OCI-LY7 (cell line): ENCODE results near the gene NAV2. TPM values are rescaled to one million over a fixed set of nuclear protein-coding genes. Genes with fewer than 3 reads are reported as not detected.

Experiments used
- BruUV-seq: library from RNA; stranded (reverse); fragments of 400-500 nt; replicated peaks from 2 replicates; lab custom pipeline; 2021; lab: Mats Ljungman, UMichigan
- CTCF ChIA-PET: fragments of 300-600 bp; sonication (Branson Sonifier 250); formaldehyde crosslinking; loops from one replicate; lab custom pipeline; 2022; ENCODE audit warnings: antibody characterized with exemption; ENCODE audit not compliant: unreplicated experiment; lab: Charles Lee
- POLR2A ChIA-PET: fragments of 300-600 bp; sonication (Branson Sonifier 250); formaldehyde crosslinking; loops from one replicate; lab custom pipeline; 2022; ENCODE audit warnings: antibody characterized with exemption; lab: Charles Lee
- DNase-seq: peaks from one replicate; pipeline ENCODE4 v3.0.0-alpha.2; 2015; ENCODE audit warnings: low spot score
- H2AFZ ChIP-seq: fragments of 200-600 bp; sonication (generic), shearing (Covaris generic); 2 replicates; pipeline ENCODE4 v1.6.1; 2014; ENCODE audit warnings: mild to moderate bottlenecking, antibody characterized with exemption, low read length, moderate library complexity
- H3K27ac ChIP-seq: fragments of 200-600 bp; sonication (generic); 2 replicates; pipeline ENCODE4 v1.5.1; 2014; ENCODE audit warnings: mixed run types, low read depth, mild to moderate bottlenecking, moderate library complexity, low read length, inconsistent platforms; ENCODE audit not compliant: poor library complexity, severe bottlenecking
- H3K36me3 ChIP-seq: fragments of 200-600 bp; sonication (generic); 2 replicates; pipeline ENCODE4 v1.6.1; 2014; ENCODE audit warnings: mild to moderate bottlenecking, antibody characterized with exemption, low read length, moderate library complexity, mixed read lengths; ENCODE audit not compliant: insufficient read depth
- H3K4me1 ChIP-seq: fragments of 200-600 bp; sonication (generic); 2 replicates; pipeline ENCODE4 v1.5.1; 2014; ENCODE audit warnings: mild to moderate bottlenecking, low read length; ENCODE audit not compliant: insufficient read depth, poor library complexity, severe bottlenecking
- H3K4me2 ChIP-seq: fragments of 200-600 bp; sonication (generic); 2 replicates; pipeline ENCODE4 v1.6.1; 2014; ENCODE audit warnings: mild to moderate bottlenecking, low read length
- H3K4me3 ChIP-seq: fragments of 200-600 bp; sonication (generic); 2 replicates; pipeline ENCODE4 v1.5.1; 2014; ENCODE audit warnings: mild to moderate bottlenecking, low read depth, low read length; ENCODE audit not compliant: poor library complexity, severe bottlenecking
- H3K79me2 ChIP-seq: fragments of 200-600 bp; sonication (generic); 2 replicates; pipeline ENCODE4 v1.6.1; 2016; ENCODE audit warnings: low read depth, mild to moderate bottlenecking, low read length, moderate library complexity, mixed read lengths; ENCODE audit not compliant: insufficient read depth
- H3K9me2 ChIP-seq: fragments of 200-600 bp; sonication (generic); 2 replicates; pipeline ENCODE4 v1.6.1; 2016; ENCODE audit warnings: mild to moderate bottlenecking, low read length, mixed read lengths; ENCODE audit not compliant: insufficient read depth
- H3K9me3 ChIP-seq: fragments of 200-600 bp; sonication (generic); 2 replicates; pipeline ENCODE4 v1.6.1; 2014; ENCODE audit warnings: mild to moderate bottlenecking, mixed run types, low read length, mixed read lengths
- H4K20me1 ChIP-seq: fragments of 200-600 bp; sonication (generic); 2 replicates; pipeline ENCODE4 v1.6.1; 2014; ENCODE audit warnings: mild to moderate bottlenecking, antibody characterized with exemption, low read length, moderate library complexity, mixed read lengths; ENCODE audit not compliant: insufficient read depth
- CTCF ChIP-seq: fragments of 200-600 bp; sonication (generic); conservative IDR thresholded peaks from 2 replicates; pipeline ENCODE4 v1.5.1; 2014; ENCODE audit warnings: mild to moderate bottlenecking, antibody characterized with exemption, low read length, moderate library complexity, mixed read lengths
- EZH2phosphoT487 ChIP-seq: fragments of 200-600 bp; sonication (generic); IDR thresholded peaks from 2 replicates; pipeline ENCODE4 v1.6.1; 2018; ENCODE audit warnings: low read depth, borderline replicate concordance, mild to moderate bottlenecking, mixed run types, antibody characterized with exemption, low read length, moderate library complexity, mixed read lengths
- intact Hi-C: fragments of 100-400 bp; cut with micrococcal nuclease; formaldehyde crosslinking; loops from one replicate; pipeline ENCODE4 v1.10.0; 2022; ENCODE audit not compliant: unreplicated experiment
- total RNA-seq, 2 experiments: library from RNA; depleted of rRNA in 1 of 2; stranded (reverse); fragments of >200 nt in 1 of 2; shearing (Covaris generic) in 1 of 2; gene quantifications; 2 replicates each; pipeline ENCODE4 v1.2.3, GENCODE V29; 2014 to 2022

NAV2 gene
- total RNA-seq, 2 experiments from 2014 or later = 0.06 to 0.68 TPM

DNA sequence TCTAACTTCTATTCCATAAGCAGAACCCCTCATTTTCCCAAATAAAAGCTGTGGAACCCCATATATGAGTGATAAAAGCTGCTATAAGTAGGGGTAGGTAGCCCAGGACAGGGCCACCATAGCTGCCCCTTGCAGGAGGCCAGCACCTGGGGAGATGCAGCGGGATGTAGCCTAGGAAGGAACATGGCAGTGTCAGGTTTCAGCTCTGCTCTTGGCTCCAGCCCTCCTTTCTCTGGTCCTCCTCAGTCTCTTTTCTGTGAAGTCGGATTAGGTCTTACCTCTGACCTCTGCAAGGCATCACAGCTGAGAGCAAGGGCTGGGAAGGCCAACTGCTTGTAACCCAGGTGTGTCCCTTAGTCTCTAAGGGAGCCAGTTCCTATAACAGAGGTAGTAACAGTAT, 135.6 kb downstream of the NAV2 start:
- no peak overlapping the region for H3K27ac ChIP-seq
- CTCF ChIA-PET = interaction anchor here (0.7 kb wide), 1 partner anchor 15 kb away, joined by 3 read pairs; no protein-coding TSS in a partner anchor
- POLR2A ChIA-PET = no interaction called here
- H3K79me2 ChIP-seq = no peaks in the 10 kb centered on the region
- H3K9me3 ChIP-seq = no peaks in the 10 kb centered on the region
- intact Hi-C loops = no loop called here
- H3K4me3 ChIP-seq = no peak overlapping the region
- no peaks in the 10 kb centered on the region for H4K20me1 ChIP-seq
- no peaks in the 10 kb centered on the region for H3K36me3 ChIP-seq
- no peaks in the 10 kb centered on the region for H3K9me2 ChIP-seq
- TF ChIP-seq EZH2phosphoT487 (no peak), CTCF (no peak)
- no peak for DNase-seq
- no TSS peak for BruUV-seq
- no peak overlapping the region for H2AFZ ChIP-seq
- no peak overlapping the region for H3K4me2 ChIP-seq
- H3K4me1 ChIP-seq = no peaks in the 10 kb centered on the region

- CTCF ChIA-PET = no interaction called here
Observed at GRCh38 chr11:19849107-19849789, 136.6 kb downstream of the NAV2 start.

More at GRCh38 chr11:19849107-19849789, 136.6 kb downstream of the NAV2 start:
- Histone ChIP-seq H3K4me2 (no peak overlapping the region), H3K4me3 (no peak overlapping the region), H3K27ac (no peak overlapping the region), H4K20me1 (no peaks in the 10 kb centered on the region), H3K79me2 (no peaks in the 10 kb centered on the region), H3K9me2 (no peaks in the 10 kb centered on the region), H3K36me3 (no peaks in the 10 kb centered on the region), H3K4me1 (no peaks in the 10 kb centered on the region), H2AFZ (no peak overlapping the region), H3K9me3 (no peaks in the 10 kb centered on the region)
- no peak for DNase-seq
- no TSS peak for BruUV-seq
- POLR2A ChIA-PET = no interaction called here
- TF ChIP-seq CTCF (no peak), EZH2phosphoT487 (no peak)
- intact Hi-C loops = no loop called here
